PC-3 (cell line): ENCODE results near the gene MYO18A. TPM values are rescaled to one million over a fixed set of nuclear protein-coding genes. Genes with fewer than 3 reads are reported as not detected.

Experiments
- ATAC-seq: fragments of 200-7000 bp; cut with Tn5 transposase; 2 replicates; pipeline ENCODE4 v1.9.1; 2020; ENCODE audit warnings: mild to moderate bottlenecking, moderate library complexity
- BruUV-seq: library from RNA; stranded (reverse); fragments of 400-500 nt; replicated peaks from 2 replicates; lab custom pipeline; 2021; lab: Mats Ljungman, UMichigan
- CTCF ChIA-PET: fragments of 300-600 bp; sonication (Branson Sonifier 250); formaldehyde crosslinking; loops from one replicate; lab custom pipeline; 2022; ENCODE audit warnings: antibody characterized with exemption; lab: Charles Lee
- POLR2A ChIA-PET: fragments of 300-600 bp; sonication (Branson Sonifier 250); formaldehyde crosslinking; loops from one replicate; lab custom pipeline; 2022; ENCODE audit warnings: antibody characterized with exemption; ENCODE audit not compliant: unreplicated experiment; lab: Charles Lee
- DNase-seq: peaks from one replicate; pipeline ENCODE4 v3.0.0-alpha.2; 2015
- H2AFZ ChIP-seq: fragments of 300-600 bp; sonication (generic); 2 replicates; pipeline ENCODE4 v1.6.0; 2016; ENCODE audit warnings: antibody characterized with exemption, low read length
- H3F3A ChIP-seq: fragments of 300-600 bp; sonication (generic); one replicate; pipeline ENCODE4 v1.6.0; 2017; ENCODE audit warnings: antibody characterized with exemption, low read length, control low read depth, mild to moderate bottlenecking; ENCODE audit not compliant: unreplicated experiment
- H3K27ac ChIP-seq: fragments of 300-600 bp; sonication (generic); 2 replicates; pipeline ENCODE4 v1.5.1; 2016; ENCODE audit warnings: mild to moderate bottlenecking, low read length
- H3K27me3 ChIP-seq: fragments of 300-600 bp; sonication (generic); 2 replicates; pipeline ENCODE4 v1.6.1; 2016; ENCODE audit warnings: low read length, mixed read lengths
- H3K36me3 ChIP-seq: fragments of 300-600 bp; sonication (generic); 2 replicates; pipeline ENCODE4 v1.6.1; 2016; ENCODE audit warnings: low read depth, mixed run types, low read length, mixed read lengths
- H3K4me1 ChIP-seq: fragments of 300-600 bp; sonication (generic); 2 replicates; pipeline ENCODE4 v1.5.1; 2016; ENCODE audit warnings: low read length; ENCODE audit not compliant: insufficient read depth
- H3K4me2 ChIP-seq: fragments of 300-600 bp; sonication (generic); 2 replicates; pipeline ENCODE4 v1.6.0; 2016; ENCODE audit warnings: low read length
- H3K4me3 ChIP-seq: fragments of 300-600 bp; sonication (generic); 2 replicates; pipeline ENCODE4 v1.5.1; 2016; ENCODE audit warnings: mild to moderate bottlenecking, low read length, mixed read lengths
- H3K79me2 ChIP-seq: fragments of 300-600 bp; sonication (generic); 2 replicates; pipeline ENCODE4 v1.6.1; 2017; ENCODE audit warnings: low read length, mixed read lengths
- H3K9ac ChIP-seq: fragments of 300-600 bp; sonication (generic); 2 replicates; pipeline ENCODE4 v1.6.0; 2016; ENCODE audit warnings: mild to moderate bottlenecking, low read length
- H3K9me2 ChIP-seq: fragments of 300-600 bp; sonication (generic); replicated peaks from 2 replicates; pipeline ENCODE4 v1.6.1; 2016; ENCODE audit warnings: mixed run types, low read length, mixed read lengths
- H3K9me3 ChIP-seq: fragments of 300-600 bp; sonication (generic); 2 replicates; pipeline ENCODE4 v1.6.1; 2016; ENCODE audit warnings: low read length, mixed read lengths
- H4K20me1 ChIP-seq: fragments of 300-600 bp; sonication (generic); 2 replicates; pipeline ENCODE4 v1.6.1; 2016; ENCODE audit warnings: low read length, mixed read lengths
- EZH2 ChIP-seq: fragments of 300-600 bp; sonication (generic); IDR thresholded peaks from one replicate; pipeline ENCODE4 v1.6.1; 2017; ENCODE audit warnings: antibody characterized with exemption, mild to moderate bottlenecking, low read length; ENCODE audit not compliant: unreplicated experiment
- EZH2phosphoT487 ChIP-seq: fragments of 300-600 bp; sonication (generic); IDR thresholded peaks from 2 replicates; pipeline ENCODE4 v1.6.1; 2018; ENCODE audit warnings: mild to moderate bottlenecking, antibody characterized with exemption, low read length, borderline replicate concordance
- intact Hi-C: fragments of 100-400 bp; cut with micrococcal nuclease; formaldehyde crosslinking; loops from 2 replicates; pipeline ENCODE4 v1.9.0; 2023
- total RNA-seq: library from RNA; depleted of rRNA; stranded (reverse); fragments of >200 nt; gene quantifications from 2 replicates; pipeline ENCODE4 v1.2.3, GENCODE V29; 2014
- TF ChIP-seq, protein P1 (sequence below): fragments of 300-600 bp; sonication (generic); conservative IDR thresholded peaks from 2 replicates; pipeline ENCODE4 v1.5.1; 2017; ENCODE audit warnings: antibody characterized with exemption, low read depth, mild to moderate bottlenecking, low read length

Gene MYO18A
- total RNA-seq, 1 experiment from 2014 or later: 28.0 TPM

DNA sequence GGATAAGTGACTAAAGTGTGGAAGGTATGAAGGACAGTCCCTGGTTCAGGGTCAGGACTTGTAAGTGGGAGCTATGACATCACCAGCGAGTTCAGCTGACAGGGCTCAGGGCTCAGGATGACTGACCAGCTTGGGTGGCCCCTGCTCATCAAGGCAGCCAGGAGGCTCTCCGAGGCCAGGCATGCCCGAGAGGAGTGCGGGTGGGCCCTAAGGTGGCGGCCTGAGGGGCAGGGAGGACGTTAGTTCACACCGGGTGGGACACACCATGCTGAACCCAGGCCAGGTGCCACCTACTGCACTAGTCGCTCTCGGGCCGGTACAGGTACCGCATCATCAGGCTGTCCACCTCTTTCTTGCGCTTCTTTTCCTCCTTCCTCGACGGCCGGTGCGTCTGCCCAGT is 100.8 kb downstream of the MYO18A start:
- Histone ChIP-seq H3K79me2 (no peaks in the 10 kb centered on the region), H3K4me2 (no peak overlapping the region), H3K36me3 (no peaks in the 10 kb centered on the region), H3K4me1 (0 out of 2 replicates have a peak, but pooled peaks cover 5% of the 10 kb centered on the region), H3K4me3 (no peak overlapping the region), H3K9me2 (no peaks in the 10 kb centered on the region), H3K9me3 (no peaks in the 10 kb centered on the region), H3F3A (no peaks in the 10 kb centered on the region), H3K9ac (no peak overlapping the region), H3K27me3 (no peaks in the 10 kb centered on the region), H2AFZ (no peak overlapping the region), H4K20me1 (no peaks in the 10 kb centered on the region), H3K27ac (no peak overlapping the region)
- intact Hi-C loops: no loop called here
- TF ChIP-seq EZH2phosphoT487 (no peak), EZH2 (no peak)
- TF ChIP-seq, protein P1, sequence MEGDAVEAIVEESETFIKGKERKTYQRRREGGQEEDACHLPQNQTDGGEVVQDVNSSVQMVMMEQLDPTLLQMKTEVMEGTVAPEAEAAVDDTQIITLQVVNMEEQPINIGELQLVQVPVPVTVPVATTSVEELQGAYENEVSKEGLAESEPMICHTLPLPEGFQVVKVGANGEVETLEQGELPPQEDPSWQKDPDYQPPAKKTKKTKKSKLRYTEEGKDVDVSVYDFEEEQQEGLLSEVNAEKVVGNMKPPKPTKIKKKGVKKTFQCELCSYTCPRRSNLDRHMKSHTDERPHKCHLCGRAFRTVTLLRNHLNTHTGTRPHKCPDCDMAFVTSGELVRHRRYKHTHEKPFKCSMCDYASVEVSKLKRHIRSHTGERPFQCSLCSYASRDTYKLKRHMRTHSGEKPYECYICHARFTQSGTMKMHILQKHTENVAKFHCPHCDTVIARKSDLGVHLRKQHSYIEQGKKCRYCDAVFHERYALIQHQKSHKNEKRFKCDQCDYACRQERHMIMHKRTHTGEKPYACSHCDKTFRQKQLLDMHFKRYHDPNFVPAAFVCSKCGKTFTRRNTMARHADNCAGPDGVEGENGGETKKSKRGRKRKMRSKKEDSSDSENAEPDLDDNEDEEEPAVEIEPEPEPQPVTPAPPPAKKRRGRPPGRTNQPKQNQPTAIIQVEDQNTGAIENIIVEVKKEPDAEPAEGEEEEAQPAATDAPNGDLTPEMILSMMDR: no peak
- no peak for DNase-seq
- POLR2A ChIA-PET: no interaction called here
- CTCF ChIA-PET: interaction anchor here (1.0 kb wide), 1 partner anchor 114 kb away, joined by 3 read pairs; no protein-coding TSS in a partner anchor
- BruUV-seq: no TSS peak
- ATAC-seq: no peak

GRCh38 chr17:29078183-29079045 is 101.8 kb downstream of the MYO18A start:
- BruUV-seq: no TSS peak
- ATAC-seq (peak; percentile 15; the same call in 1 of the 2 replicates), DNase-seq (peak; percentile 38)
- H3K4me1 ChIP-seq: 0 out of 2 replicates have a peak, but pooled peaks cover 5% of the 10 kb centered on the region
- CTCF ChIA-PET: interaction anchor here (1.0 kb wide), 1 partner anchor 113 kb away, joined by 3 read pairs; no protein-coding TSS in a partner anchor
- no peaks in the 10 kb centered on the region for H4K20me1 ChIP-seq
- no peaks in the 10 kb centered on the region for H3K9me2 ChIP-seq
- no peaks in the 10 kb centered on the region for H3K27me3 ChIP-seq
- no peak overlapping the region for H3K4me2 ChIP-seq
- H2AFZ ChIP-seq: no peak overlapping the region
- no peaks in the 10 kb centered on the region for H3K36me3 ChIP-seq
- H3K79me2 ChIP-seq: no peaks in the 10 kb centered on the region
- no peaks in the 10 kb centered on the region for H3K9me3 ChIP-seq
- H3F3A ChIP-seq: no peaks in the 10 kb centered on the region
- H3K9ac ChIP-seq: no peak overlapping the region
- intact Hi-C loops: no loop called here
- no peak overlapping the region for H3K4me3 ChIP-seq
- POLR2A ChIA-PET: no interaction called here
- no peak for TF ChIP-seq EZH2
- TF ChIP-seq EZH2phosphoT487: no peak
- TF ChIP-seq, protein P1: no peak
- no peak overlapping the region for H3K27ac ChIP-seq

DNA sequence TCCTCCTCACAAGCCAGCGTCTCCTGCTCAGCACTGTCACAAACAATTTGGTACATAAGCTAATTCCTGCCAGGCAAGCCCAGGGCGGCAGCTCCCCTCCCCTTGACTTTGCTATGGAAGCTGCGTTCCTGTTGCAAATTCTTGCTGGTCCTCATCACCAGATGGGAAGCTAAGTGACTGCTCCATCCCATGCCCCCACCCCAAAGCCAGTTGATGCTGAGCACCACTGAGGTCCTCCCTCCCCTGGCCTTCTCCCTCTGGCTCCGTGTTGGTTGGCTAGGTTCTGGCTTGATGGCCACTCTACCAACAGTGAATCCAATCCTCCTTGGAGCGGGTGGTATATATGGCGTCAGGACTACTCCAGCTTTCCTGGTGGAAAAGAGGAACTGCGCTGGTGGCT is 102.9 kb downstream of the MYO18A start:
- H3K27ac ChIP-seq: no peak overlapping the region
- no peak overlapping the region for H3K4me3 ChIP-seq
- no peaks in the 10 kb centered on the region for H3K79me2 ChIP-seq
- ChIA-PET CTCF (no interaction called here), POLR2A (no interaction called here)
- DNase-seq (no peak), ATAC-seq (no peak)
- no peaks in the 10 kb centered on the region for H4K20me1 ChIP-seq
- H3F3A ChIP-seq: no peaks in the 10 kb centered on the region
- no peak overlapping the region for H2AFZ ChIP-seq
- no TSS peak for BruUV-seq
- H3K36me3 ChIP-seq: no peaks in the 10 kb centered on the region
- H3K4me1 ChIP-seq: 0 out of 2 replicates have a peak, but pooled peaks cover 5% of the 10 kb centered on the region
- no peaks in the 10 kb centered on the region for H3K27me3 ChIP-seq
- no peak overlapping the region for H3K9ac ChIP-seq
- no peak overlapping the region for H3K4me2 ChIP-seq
- intact Hi-C loops: no loop called here
- H3K9me2 ChIP-seq: no peaks in the 10 kb centered on the region
- TF ChIP-seq, protein P1: no peak
- TF ChIP-seq EZH2 (no peak), EZH2phosphoT487 (no peak)
- no peaks in the 10 kb centered on the region for H3K9me3 ChIP-seq
